ENCODE results near the gene KRTAP5-2. TPM values are rescaled to one million over a fixed set of nuclear protein-coding genes. Genes with fewer than 3 reads are reported as not detected.
"Not testable (repeated sequence)": the region's sequence is repeated elsewhere in the genome, so short reads cannot be mapped to it uniquely, and the experiment has no call there.

KRTAP5-2 gene
- total RNA-seq, 1 donor, result not detected

DNA sequence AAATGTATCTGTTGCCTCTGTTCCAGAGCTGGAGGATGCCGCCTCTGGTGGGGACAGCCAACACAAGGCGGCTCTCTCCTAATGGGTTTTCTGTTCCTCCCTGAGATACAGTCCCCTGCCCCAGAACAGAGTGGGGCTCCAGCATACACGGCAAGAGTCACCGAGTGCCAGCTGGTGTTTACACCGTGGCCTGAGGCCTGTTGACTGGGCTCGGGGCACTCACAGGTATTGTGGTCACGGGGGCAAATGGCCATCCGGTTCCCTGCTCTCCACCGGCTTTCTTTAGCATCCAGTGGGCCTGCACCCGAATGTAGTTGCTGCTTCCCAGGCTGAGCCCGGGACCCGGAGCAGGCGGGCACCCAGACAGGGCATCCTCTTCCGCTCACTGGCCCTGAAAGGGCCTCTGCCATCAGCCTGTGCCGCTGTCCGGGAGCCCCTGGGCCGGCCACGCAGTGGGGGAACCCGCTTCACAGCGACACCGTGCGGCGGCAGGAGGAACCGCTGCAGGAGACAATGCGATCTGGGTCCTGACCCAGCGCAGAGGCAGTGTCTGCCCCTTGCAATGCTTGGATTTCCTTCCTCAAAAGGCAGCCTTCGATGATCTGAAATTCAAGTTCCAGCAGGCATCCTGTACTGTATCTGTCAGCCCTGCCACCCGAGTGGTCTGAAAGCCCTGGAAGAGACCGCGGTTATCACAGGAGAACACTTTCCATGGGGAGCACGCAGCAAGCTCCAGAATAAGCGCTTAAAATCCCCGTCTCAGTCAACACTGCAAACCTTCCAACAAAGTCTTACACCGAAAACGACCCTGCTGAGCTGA, 30.6 kb upstream of the KRTAP5-2 start:
- DNase-seq (ENCODE audit: low read depth in 2 of 3, low spot score in 2 of 3), result peak; percentile 38 to 74 (median 59)

DNA sequence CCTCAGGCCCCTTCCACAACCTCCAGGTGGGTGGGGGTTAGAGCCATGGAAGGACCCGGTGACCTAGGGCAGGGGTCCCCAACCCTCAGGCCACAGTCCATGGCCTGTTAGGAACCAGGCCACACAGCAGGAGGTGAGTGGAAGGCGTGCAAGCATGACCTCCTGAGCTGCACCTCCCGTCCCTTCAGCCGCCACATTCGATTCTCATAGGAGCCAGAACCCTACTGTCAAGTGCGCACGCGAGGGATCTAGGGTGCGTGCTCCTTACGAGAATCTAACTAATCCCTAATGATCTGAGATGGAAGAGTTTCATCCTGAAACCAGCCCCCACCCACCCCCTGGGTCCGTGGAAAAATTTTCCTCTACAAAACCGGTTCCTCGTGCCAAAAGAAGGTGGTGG, 27.4 kb upstream of the KRTAP5-2 start:
- no peak for DNase-seq (ENCODE audit: low read depth in 2 of 3, low spot score in 2 of 3)

DNA sequence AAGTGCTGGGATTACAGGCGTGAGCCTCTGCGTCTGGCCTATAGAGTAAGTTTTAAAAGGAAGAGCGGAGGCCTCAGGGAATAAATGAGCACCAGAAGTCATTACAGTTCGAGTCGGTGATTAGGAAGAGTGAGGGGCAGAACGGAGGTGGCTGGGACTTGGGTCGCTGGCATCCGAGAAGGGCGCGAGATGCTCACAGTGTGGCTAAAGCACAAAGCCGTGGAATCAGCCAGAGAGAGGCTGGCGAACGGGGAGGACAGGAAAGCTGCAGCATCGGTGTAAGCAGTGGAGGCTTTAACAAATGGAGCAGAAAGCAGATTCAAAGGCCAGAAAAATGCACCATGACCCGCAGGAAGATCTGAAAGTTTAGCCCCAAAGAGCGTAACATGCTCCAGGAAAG, 26.5 kb upstream of the KRTAP5-2 start:
- DNase-seq (ENCODE audit: low read depth in 2 of 3, low spot score in 2 of 3), result no peak

DNA sequence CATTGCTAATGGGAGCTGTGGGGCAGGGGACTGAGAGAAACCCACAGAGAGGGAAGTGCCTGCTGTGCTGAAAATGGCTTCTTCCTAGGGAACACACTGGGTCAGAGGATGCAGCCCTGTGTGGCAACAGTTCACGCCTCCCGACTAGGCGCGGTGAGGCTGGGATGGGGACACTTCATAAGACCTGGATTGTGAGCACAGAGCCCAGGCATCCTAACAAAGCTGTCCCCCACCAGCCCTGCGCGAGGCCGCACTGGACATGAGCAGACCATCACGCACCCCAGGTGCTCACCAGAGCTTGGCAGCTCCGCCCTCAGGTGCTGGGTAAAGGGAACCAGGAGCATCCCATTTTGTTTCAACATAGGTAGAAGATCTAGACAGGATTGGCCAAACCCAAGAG, 25.6 kb upstream of the KRTAP5-2 start:
- no peak for DNase-seq (ENCODE audit: low read depth in 2 of 3, low spot score in 2 of 3)

DNA sequence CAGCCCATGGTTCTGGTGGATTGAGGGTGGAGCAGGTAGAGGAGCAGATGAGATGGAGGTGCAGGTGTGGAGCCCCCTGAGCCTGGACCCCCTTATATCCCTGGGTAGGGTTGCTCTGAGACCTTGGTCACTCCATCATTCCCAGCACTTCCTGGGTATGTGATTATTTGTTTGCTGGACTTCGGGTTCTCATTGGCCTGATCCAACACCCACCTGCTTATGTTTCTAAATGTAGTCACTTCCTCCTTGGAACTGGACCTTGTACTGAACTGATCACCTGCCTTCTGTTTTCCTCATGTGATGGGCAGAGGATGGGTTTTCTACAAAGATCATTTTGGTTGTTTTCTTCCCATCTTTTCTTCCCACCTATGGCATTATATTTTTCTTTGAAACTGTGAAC, 24.0 kb upstream of the KRTAP5-2 start, which contains the start of gene KRTAP5-4:
TSS of gene KRTAP5-4 (minus strand) at position 53 of the 400 bp plus-strand sequence. CDS start at position 8, 45 bp downstream.
- DNase-seq (ENCODE audit: low read depth in 2 of 3, low spot score in 2 of 3), result no peak

DNA sequence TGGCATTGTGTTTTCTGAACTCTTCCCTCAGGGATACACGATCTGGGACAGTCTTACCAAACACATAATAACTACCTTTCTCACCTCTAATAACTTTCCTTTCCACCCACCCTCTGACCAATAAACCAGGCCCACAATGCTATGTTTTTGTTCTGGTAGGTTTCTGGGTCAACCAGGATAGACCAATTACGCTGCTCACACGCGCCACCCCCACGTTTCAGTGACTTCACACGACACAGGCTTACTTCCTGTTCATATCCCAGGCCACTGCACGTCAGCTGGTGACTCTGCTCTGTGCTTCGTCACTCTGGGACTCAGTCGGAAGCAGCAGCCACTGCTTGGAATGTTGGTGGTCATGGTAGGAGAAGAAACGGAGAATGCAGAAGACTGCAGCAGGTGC, 21.4 kb upstream of the KRTAP5-2 start:
- no peak for DNase-seq (ENCODE audit: low read depth in 2 of 3, low spot score in 2 of 3)

DNA sequence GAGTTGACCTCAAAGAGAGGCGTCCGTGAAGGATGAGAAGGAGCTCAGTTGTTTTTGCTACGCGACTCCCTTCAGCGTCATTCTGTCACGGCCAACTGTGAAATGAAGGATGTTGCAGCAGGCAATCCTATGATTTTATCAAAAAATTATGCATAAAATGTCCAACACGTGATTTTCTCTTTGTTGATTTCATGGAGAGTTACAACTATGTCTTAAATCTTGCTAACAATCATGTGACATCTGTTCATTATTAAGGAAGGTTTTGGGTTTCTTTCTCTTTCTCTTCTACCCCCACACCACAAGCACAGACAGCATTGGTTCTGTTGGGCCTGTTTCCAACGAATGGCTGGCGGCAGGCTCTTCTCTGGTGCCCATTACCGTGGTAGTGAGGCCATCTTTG, 20.1 kb upstream of the KRTAP5-2 start:
- DNase-seq (ENCODE audit: low read depth in 2 of 3, low spot score in 2 of 3), result no peak

DNA sequence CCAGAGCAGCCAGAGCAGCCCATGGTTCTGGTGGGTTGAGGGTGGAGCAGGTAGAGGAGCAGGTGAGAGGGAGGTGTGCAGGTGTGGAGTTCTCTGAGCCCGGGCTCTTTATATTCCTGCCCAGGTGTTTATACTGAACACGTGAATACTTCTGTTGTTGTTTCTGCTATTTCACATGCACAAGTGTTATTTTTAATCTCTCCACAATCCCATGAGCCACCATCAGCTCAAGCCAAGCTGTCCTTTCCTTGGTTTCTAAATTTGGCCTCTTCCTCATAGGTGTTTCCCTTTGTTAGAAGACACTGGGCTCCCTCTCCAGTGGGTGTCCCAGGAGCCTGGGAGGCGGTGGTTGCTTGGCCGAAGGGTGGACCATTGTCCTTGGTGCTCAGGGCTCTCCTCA, 10.3 kb upstream of the KRTAP5-2 start, which contains the start of gene KRTAP5-3:
TSS of gene KRTAP5-3 (minus strand) at position 101 of the 400 bp plus-strand sequence. CDS start at position 23, 78 bp downstream.
- no peak for DNase-seq (ENCODE audit: low read depth in 2 of 3, low spot score in 2 of 3)

DNA sequence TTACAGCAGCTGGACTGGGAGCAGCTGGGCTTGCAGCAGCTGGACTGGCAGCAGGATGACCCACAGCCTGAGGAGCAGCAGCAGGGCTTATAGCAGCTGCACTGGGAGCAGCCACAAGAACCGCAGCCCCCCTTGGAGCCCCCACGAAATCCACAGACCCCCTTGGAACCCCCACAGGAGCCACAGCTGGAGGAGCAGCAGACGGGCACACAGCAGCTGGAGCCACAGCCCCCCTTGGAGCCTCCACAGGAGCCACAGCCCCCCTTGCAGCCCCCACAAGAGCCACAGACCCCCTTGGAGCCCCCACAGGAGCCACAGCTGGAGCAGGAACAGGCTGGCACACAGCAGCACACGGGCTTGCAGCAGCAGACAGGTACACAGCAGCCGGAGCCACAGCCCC, 9.8 kb upstream of the KRTAP5-2 start:
- not testable (repeated sequence) for DNase-seq (ENCODE audit: low read depth in 2 of 3, low spot score in 2 of 3)

DNA sequence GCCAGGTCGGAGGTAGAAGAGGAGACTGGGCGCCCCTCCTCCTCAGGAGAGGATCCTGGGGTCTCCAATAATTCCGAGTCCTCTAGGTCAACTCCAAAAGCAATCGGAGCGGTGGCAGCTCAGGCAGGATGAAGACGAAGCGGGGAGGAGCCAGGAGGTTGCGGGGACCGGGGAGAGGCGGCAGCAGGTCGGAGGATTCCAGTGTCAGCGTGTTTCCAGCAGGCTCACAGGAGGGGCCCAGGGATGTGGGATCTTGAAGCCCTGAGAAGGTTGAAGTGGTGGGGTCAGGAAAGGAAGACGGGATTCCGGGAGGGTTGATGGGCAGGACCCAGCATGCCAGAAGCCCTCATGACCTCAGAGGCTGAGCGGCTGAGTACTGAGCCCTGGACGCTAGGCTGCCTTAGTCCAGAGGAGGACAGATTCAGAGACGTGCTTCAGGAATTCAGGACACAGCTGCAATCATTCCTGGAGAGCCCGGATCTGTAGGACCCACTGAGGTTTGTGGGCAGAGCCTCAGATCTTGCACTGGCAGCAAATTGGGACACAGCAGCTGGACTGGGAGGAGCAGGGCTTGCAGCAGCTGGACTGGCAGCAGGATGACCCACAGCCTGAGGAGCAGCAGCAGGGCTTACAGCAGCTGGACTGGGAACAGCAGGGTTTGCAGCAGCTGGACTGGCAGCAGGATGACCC, 9.2 kb upstream of the KRTAP5-2 start:
- DNase-seq (ENCODE audit: low read depth in 2 of 3, low spot score in 2 of 3), result not testable (repeated sequence)

DNA sequence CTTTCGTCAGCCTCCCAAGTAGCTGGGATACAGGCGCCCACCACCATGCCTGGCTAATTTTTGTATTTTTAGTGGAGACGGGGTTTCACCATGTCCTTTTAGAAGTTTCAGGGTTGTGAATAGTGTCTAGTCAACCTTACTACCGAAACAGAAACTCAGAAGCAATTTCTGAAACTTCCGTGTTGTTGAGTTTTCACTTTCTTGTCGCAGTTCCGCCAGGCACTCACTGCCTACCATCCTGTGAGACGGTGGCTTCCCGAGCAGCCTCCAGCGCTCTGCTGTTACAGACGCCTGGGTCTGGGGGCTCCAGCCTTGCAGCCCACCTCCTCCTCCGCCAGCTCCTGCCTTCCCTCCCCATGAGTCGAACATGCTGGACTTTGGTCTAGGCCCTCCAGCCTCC, 7.8 kb upstream of the KRTAP5-2 start:
- not testable (repeated sequence) for DNase-seq (ENCODE audit: low read depth in 2 of 3, low spot score in 2 of 3)

DNA sequence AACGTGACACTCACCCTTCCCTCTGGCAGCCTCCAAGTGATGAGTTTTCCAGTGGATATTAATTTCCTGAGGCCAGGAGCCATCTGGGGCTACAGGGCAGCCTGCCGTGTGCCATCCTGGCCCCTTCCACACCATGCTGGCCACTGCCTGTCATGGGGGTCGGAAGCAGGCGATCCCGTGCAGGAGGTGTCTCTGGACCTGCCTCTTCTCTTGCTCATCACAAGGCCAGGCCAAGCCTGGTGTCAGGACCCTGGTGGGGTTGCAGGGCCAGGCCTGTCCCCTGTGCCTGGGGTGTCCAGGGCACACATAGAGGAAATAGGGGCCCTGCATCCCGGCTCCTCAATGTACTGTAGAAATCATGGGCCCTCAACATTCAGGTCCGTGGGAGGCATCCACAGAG, 6.6 kb upstream of the KRTAP5-2 start:
- DNase-seq (ENCODE audit: low read depth in 2 of 3, low spot score in 2 of 3), result no peak

DNA sequence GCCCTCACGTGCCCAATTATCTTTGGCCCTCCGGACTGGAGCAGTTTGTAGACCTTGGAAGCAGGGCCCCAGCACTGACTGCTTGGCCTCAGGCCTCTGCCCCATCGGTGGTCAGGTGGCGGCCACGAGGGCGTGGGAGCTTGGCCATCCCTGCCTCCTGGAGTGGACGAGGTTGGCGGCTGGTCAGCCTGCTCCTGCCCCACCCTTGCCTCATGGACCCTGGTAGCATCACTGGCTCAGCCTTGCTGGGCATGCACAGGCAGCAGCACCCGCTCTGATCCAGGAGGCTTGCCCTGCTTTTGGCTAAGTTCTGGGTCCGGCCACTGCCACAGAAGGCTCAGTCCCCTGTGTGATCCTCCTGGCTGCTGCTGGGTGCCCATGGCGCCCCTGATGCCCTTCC, 6.1 kb upstream of the KRTAP5-2 start:
- DNase-seq (ENCODE audit: low read depth in 2 of 3, low spot score in 2 of 3), result no peak

DNA sequence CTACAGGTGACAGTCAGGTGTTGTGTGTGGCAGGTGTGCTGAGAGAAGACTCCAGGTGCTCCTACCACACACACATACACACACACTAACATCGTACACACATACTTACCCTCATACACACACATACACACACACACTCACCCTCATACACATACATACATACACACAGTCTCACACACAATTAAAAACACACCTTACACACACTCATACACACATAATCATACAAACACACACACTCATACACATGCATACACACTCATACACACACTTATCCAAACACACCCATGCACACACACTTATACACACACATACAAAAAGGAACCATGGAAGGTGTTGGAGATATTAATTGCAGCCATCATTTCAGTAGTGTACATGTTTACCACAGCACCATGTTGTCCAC, 5.5 kb upstream of the KRTAP5-2 start:
- no peak for DNase-seq (ENCODE audit: low read depth in 2 of 3, low spot score in 2 of 3)

DNA sequence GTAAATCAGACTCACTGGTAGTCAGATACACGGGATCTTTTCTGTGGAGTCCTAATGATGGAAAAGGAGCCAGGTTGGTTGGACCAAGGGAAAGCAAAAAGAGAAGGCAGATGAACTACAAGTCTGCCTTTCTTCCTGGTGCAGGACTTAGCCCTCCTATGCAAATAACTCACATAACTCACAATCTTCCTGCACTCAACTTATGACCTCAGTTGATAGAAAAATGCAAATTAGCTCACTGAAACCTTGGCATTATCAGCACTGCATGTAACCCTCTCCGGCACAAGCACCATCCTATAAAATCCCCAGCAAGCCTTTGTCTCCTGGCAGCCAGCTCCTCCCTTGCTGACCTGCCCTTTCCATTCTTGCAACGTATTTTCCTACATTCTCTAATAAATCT, 3.6 kb upstream of the KRTAP5-2 start:
- DNase-seq (ENCODE audit: low read depth in 2 of 3, low spot score in 2 of 3), result not testable (repeated sequence)

DNA sequence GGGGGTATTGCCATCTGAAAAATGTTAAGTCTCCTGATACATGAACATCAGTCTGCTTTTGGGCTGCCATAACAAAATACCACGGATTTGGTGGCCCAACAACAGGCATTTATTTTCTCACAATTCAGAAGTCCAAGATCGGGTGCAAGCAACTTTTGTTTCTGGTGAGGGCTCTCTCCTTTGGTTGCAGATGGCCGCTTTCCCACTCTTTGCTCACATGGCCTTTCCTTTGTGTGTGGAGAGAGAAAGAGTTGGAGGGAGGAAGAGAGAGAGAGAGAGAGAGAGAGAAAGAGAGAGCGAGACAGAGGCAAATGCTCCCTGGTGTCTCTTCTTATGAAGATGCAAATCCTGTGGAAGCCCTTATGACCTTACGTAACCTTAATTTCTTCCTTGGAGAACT, 2.5 kb upstream of the KRTAP5-2 start:
- DNase-seq (ENCODE audit: low read depth in 2 of 3, low spot score in 2 of 3), result no peak

DNA sequence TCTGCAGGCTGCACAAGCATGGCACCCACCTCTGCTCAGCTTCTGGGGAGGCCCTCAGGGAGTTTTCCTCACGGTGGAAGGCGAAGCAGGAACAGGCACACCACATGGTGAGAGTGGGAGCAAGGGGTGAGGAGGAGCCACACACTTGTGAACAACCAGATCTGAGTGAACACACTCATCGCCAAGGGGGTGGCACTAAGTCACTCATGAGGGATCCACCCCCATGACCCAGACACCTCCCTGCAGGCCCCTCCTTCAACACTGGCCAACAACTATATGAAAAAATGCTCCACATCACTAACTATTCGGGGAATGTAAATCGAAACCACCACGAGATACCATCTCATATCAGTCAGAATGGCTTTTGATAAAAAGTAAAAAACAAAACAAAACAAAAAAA, 722 bp upstream of the KRTAP5-2 start:
- DNase-seq (ENCODE audit: low read depth in 2 of 3, low spot score in 2 of 3), result no peak

DNA sequence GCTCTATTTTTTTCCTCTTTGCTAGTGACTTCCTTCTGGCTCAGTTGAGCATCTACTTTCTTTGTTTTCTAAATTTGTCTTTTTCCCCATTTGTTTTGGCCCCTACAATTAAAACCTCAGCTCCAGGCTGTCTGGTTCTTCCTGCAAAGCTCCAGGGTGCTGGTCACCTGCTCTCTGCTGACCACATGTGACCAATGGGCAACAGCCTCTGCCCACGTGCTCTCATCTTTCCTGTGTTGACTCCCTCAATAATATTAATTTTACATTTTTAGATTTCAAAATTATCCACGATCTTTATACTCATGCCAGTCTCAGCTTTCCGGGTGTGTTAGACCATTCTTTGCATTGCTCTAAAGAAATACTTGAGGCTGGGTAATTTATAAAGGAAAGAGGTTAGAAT, 312 bp upstream of the KRTAP5-2 start:
- DNase-seq (ENCODE audit: low read depth in 2 of 3, low spot score in 2 of 3), result not testable (repeated sequence)

DNA sequence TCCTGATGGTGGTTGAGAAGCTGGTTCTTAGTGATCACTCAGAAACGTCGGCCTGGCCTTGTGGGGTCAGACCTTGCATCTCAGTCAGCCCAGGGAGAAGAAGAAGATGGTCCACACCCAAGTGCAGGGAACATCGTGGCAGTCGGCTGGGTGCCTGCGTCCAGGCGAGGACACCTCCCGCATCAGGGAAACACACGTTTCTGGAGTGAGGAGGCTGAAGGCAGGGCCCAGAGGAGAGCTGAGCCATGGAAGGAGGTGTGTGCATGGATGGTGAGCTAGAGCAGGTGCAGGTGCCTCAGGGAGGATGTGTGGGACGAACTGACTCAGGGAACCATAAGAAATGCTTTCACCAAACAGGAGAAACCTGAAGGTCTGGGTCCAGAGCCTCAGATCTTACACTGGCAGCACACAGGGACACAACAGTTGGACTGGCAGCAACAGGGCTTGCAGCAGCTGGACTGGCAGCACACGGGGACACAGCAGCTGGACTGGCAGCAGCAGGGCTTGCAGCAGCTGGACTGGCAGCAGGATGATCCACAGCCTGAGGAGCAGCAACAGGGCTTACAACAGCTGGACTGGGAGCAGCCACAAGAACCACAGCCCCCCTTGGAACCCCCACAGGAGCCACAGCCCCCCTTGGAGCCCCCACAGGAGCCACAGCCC, 632 bp downstream of the KRTAP5-2 start:
- DNase-seq (ENCODE audit: low read depth in 2 of 3, low spot score in 2 of 3), result no peak

DNA sequence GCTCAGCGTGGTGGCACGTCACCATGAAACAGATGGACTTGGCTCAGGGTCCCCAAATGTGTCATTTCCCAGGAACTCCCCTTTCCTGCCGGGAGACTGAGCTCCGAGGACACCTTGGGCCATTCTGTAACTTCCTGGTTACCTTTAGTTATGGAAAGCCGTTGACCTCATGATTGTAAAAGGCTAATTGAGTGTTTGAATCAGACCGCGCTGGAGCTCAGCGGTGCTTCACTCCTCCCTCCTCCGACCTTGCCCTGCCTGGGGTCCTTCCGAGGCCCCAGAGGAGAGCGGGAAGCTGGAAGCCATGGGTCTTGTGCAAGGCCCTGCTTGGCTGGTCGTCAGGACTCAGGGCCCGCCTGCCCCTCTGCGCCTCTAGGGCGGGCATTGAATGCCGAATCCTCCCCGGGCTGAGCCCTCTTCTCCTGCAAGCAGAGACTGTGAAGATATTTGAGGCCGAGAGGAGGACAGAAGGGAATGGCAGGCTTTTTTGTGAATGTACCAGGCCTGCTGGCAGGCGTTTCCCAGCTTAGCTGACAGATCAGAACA, 1.4 kb downstream of the KRTAP5-2 start:
- not testable (repeated sequence) for DNase-seq (ENCODE audit: low read depth in 2 of 3, low spot score in 2 of 3)

DNA sequence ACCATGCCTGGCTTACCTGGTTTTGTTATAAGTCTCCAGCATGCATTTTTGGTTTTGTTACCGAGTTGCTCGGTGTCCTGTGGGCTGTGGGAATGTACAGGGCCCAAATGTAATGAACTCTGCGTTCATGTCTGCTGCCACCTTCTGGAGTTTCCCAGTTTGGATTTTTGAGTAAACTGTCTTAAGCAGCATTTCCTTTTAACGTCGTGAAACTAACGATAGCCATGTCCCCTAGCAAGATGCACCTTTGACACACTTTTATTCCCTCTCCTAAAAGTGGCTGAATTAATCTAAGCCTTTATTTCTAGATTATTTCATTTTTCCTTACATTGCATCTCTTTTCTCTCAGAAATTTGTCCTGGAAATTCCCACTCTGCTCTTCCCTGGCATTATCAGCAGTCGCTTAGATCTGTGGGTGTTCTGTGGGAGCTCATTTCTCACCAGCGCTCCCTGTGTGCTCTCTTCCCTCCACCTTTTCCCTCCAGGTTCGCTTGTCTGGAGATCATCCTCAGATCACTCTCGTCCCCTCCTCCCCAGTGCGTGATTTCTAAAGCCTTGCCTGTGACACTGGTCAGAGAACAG, 2.0 kb downstream of the KRTAP5-2 start:
- not testable (repeated sequence) for DNase-seq (ENCODE audit: low read depth in 2 of 3, low spot score in 2 of 3)
